Right lobe of liver (tissue), 6 donors: ENCODE data around the gene WDR88. TPM values are rescaled to one million over a fixed set of nuclear protein-coding genes. Genes with fewer than 3 reads are reported as not detected.
A peak's percentile ranks its signal among the peaks of the same experiment; 100 is the strongest.

Source experiments
- ATAC-seq, 4 donors: fragments of 200-7000 bp; cut with Tn5 transposase; one replicate each; pipeline ENCODE4 v1.9.1; 2020; ENCODE audit warnings: mild to moderate bottlenecking in 4 of 4, moderate library complexity in 4 of 4
- DNase-seq, 3 donors: peaks; one replicate each; pipeline ENCODE4 v3.0.0-alpha.2; 2020
- H3K27ac ChIP-seq, 3 donors: fragments of 200-600 bp; one replicate each; pipeline ENCODE4 v1.8.0; 2022
- H3K27me3 ChIP-seq, 2 donors: fragments of 200-600 bp; one replicate each; pipeline ENCODE4 v1.8.0; 2022
- H3K36me3 ChIP-seq, 4 donors: fragments of 200-600 bp; sonication (generic) in 1 of 4; one replicate each; pipeline versions ENCODE4 v1.5.1 to v1.8.0; 2017 to 2022; ENCODE audit warnings: control low read depth in 1 of 4
- H3K4me1 ChIP-seq, 4 donors: fragments of 200-600 bp; sonication (generic) in 1 of 4; one replicate each; pipeline versions ENCODE4 v1.5.1 to v1.8.0; 2017 to 2022; ENCODE audit warnings: control low read depth in 1 of 4
- H3K4me3 ChIP-seq, 3 donors: fragments of 200-600 bp; one replicate each; pipeline ENCODE4 v1.8.0; 2022
- H3K9me3 ChIP-seq, 4 donors: fragments of 200-600 bp; sonication (generic) in 1 of 4; one replicate each; pipeline versions ENCODE4 v1.5.1 to v1.8.0; 2017 to 2022; ENCODE audit warnings: control low read depth in 1 of 4
- CTCF ChIP-seq, 4 donors: fragments of 200-600 bp in 3 of 4; fragments of 450-650 bp in 1 of 4; IDR thresholded peaks; one replicate each; pipeline versions ENCODE4 v1.5.1 to v1.8.0; 2016 to 2022; ENCODE audit warnings: antibody characterized with exemption in 4 of 4, mild to moderate bottlenecking in 2 of 4
- POLR2A ChIP-seq: fragments of 450-650 bp; IDR thresholded peaks from one replicate; pipeline ENCODE4 v1.6.1; 2017; ENCODE audit warnings: antibody characterized with exemption, mild to moderate bottlenecking
- WGBS: methylation state at CpG from one replicate; pipeline ENCODE4 v1.1.6; 2018; ENCODE audit warnings: low coverage, low lambda C conversion rate; ENCODE audit not compliant: insufficient coverage; ENCODE audit errors: missing lambda C conversion rate; 5-methylcytosine and 5-hydroxymethylcytosine counted together
- intact Hi-C, 2 donors: fragments of 100-400 bp; cut with DNase I; formaldehyde crosslinking; loops; one replicate each; pipeline versions ENCODE4 v1.11.2 to v1.14.1; 2022
- total RNA-seq, 6 experiments: library from RNA; depleted of rRNA in 2 of 6; stranded (reverse); fragments of >200 nt in 2 of 6; fragmentation: NEBNext Ultra II Directional in 3 of 6; extraction: Animal tissue kit (Norgen Biotek cat#: 25700) in 3 of 6; gene quantifications; one replicate each; pipeline versions ENCODE4 v1.1.0 to v1.2.4, GENCODE V29; 2016 to 2023
- donor health status: DM: no; HTN: yes; CAD: no.
- donor health status: DM: no; HTN: no; CAD: no.
- donor health status: DM: no; HTN: no; CAD: no.
- donor health status: DM: no; HTN: yes; CAD: no.
- donor health status: DM: no; HTN: yes; CAD: no.

WDR88 gene
- total RNA-seq, 6 experiments from 2014 or later = not detected

- DNase-seq (no peak), ATAC-seq (peak; percentile 5 to 46 (median 14))
- intact Hi-C loops = no loop called here
- Histone ChIP-seq H3K36me3 (no peaks in the 10 kb centered on the region), H3K27ac (peak overlapping the region in 1 of 3 donors; percentile 68), H3K4me1 (peaks cover 0 to 6% (median 0%) of the 10 kb centered on the region in 4 donors), H3K4me3 (peak overlapping the region; percentile 67 to 70 (median 69)), H3K27me3 (no peaks in the 10 kb centered on the region), H3K9me3 (no peaks in the 10 kb centered on the region)
- no CpG with 5 or more reads among the region's 57 CpGs for WGBS
- TF ChIP-seq CTCF (IDR thresholded peaks at IDR 0.05) (no peak), POLR2A (no peak)
Observed at GRCh38 chr19:33194532-33194885, 62.6 kb downstream of the WDR88 start.

- Histone ChIP-seq H3K27ac (peak overlapping the region in 2 of 3 donors; percentile 31 to 68), H3K4me3 (peak overlapping the region; percentile 67 to 70 (median 69)), H3K9me3 (no peaks in the 10 kb centered on the region), H3K36me3 (no peaks in the 10 kb centered on the region), H3K4me1 (peaks cover 0 to 6% (median 0%) of the 10 kb centered on the region in 4 donors), H3K27me3 (no peaks in the 10 kb centered on the region)
- TF ChIP-seq POLR2A = no peak
- TF ChIP-seq CTCF (IDR thresholded peaks at IDR 0.05) = no peak
- 6% methylated on average over 9 of the region's 49 CpGs for WGBS
- DNase-seq = peak; percentile 72 to 83 (median 82)
- intact Hi-C loops = no loop called here
- ATAC-seq = peak; percentile 83 to 91 (median 85)
Observed at GRCh38 chr19:33194886-33195644, 63.2 kb downstream of the WDR88 start.

- no peaks in the 10 kb centered on the region for H3K36me3 ChIP-seq
- 72% methylated on average over 6 of the region's 17 CpGs for WGBS
- H3K27ac ChIP-seq = no peak overlapping the region
Observed at GRCh38 chr19:33195645-33196347, 63.9 kb downstream of the WDR88 start.

More at GRCh38 chr19:33195645-33196347, 63.9 kb downstream of the WDR88 start:
- Histone ChIP-seq H3K27me3 (no peaks in the 10 kb centered on the region), H3K9me3 (no peaks in the 10 kb centered on the region), H3K4me1 (peaks cover 0 to 6% (median 0%) of the 10 kb centered on the region in 4 donors), H3K4me3 (peak overlapping the region; percentile 67 to 70 (median 69))
- TF ChIP-seq CTCF (IDR thresholded peaks at IDR 0.05) = no peak
- TF ChIP-seq POLR2A = no peak
- intact Hi-C loops = no loop called here
- ATAC-seq (no peak), DNase-seq (peak in 1 of 3 donors; percentile 49)
